ENCODE results near the gene MRM2.

Gene MRM2

DNA sequence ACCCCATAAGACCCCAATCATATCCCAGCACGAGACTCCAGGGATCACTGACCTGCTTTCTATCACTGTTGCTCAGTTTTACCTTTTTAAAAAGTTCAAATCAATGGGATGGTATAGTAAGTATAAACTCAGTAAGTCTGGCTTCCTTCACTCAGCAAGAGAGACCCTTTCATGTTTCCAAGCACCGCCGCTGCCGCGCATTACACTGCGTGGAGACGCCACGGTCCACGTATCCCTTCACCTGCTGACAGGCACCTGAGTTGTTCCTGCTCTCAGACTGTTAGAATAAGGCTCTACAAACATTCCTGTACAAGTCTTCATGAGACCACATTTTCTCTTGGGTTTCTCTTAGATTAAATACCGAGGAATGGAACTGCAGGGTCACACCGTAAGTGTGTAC, 37.6 kb downstream of the MRM2 start:
- no peak overlapping the region for H2AFZ ChIP-seq (ENCODE audit: low read length)
- no peaks in the 10 kb centered on the region for H4K20me1 ChIP-seq (ENCODE audit: insufficient read depth, low read length)
- H3K9me2 ChIP-seq (replicated peaks; ENCODE audit: insufficient read depth, low read length), result no peaks in the 10 kb centered on the region
- H3F3A ChIP-seq (ENCODE audit: insufficient read depth, low read length), result no peaks in the 10 kb centered on the region
- H3K27me3 ChIP-seq (replicated peaks; ENCODE audit: insufficient read depth, low read length), result no peaks in the 10 kb centered on the region
- no peak overlapping the region for H3K4me3 ChIP-seq (ENCODE audit: low read length)
- TF ChIP-seq EZH2phosphoT487 (IDR thresholded peaks at IDR 0.05; ENCODE audit: low read length), result no peak
- no peak for TF ChIP-seq EZH2 (optimal IDR thresholded peaks at IDR 0.05; ENCODE audit: low read depth, low read length)
- TF ChIP-seq, protein P1, sequence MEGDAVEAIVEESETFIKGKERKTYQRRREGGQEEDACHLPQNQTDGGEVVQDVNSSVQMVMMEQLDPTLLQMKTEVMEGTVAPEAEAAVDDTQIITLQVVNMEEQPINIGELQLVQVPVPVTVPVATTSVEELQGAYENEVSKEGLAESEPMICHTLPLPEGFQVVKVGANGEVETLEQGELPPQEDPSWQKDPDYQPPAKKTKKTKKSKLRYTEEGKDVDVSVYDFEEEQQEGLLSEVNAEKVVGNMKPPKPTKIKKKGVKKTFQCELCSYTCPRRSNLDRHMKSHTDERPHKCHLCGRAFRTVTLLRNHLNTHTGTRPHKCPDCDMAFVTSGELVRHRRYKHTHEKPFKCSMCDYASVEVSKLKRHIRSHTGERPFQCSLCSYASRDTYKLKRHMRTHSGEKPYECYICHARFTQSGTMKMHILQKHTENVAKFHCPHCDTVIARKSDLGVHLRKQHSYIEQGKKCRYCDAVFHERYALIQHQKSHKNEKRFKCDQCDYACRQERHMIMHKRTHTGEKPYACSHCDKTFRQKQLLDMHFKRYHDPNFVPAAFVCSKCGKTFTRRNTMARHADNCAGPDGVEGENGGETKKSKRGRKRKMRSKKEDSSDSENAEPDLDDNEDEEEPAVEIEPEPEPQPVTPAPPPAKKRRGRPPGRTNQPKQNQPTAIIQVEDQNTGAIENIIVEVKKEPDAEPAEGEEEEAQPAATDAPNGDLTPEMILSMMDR (IDR thresholded peaks at IDR 0.05; ENCODE audit: low read length), result no peak
- no peak overlapping the region for H3K4me2 ChIP-seq (ENCODE audit: low read depth, low read length)
- no peak overlapping the region for H3K27ac ChIP-seq (ENCODE audit: low read length)
- no peaks in the 10 kb centered on the region for H3K79me2 ChIP-seq (ENCODE audit: low read length)
- no peak for DNase-seq
- H3K9me3 ChIP-seq (replicated peaks; ENCODE audit: insufficient read depth, low read length), result no peaks in the 10 kb centered on the region
- no peak overlapping the region for H3K9ac ChIP-seq (ENCODE audit: low read length)
- H3K4me1 ChIP-seq (ENCODE audit: low read length), result no peaks in the 10 kb centered on the region
- no peaks in the 10 kb centered on the region for H3K36me3 ChIP-seq (replicated peaks; ENCODE audit: insufficient read depth, low read length)

DNA sequence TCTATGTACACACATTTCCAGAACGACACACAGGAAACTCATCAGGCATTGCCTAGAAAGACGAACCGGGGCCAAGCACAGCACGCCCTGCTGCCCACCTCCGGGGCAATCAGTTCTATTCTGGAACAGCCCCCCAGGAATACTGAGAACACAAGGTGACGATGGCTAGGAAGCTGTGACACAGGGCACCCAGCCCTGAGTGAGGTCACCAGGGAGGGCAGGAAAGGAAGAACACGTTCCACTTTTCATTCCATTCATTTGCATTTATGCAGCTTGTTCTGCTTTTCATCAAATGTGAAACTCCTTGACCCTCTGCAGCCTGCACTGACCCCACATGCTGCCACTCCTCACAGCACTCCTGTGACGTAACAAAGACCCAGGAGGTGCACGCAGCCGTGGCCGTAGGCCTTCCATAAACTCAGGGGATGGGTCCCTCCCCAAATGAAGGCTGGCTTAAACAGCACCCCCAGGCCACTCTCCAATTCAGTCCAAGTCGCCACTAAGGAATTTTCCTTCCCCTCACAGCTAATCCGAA, 38.2 kb downstream of the MRM2 start:
- no peak for DNase-seq
- Histone ChIP-seq H3K4me1 (ENCODE audit: low read length) (no peaks in the 10 kb centered on the region), H3K9me3 (replicated peaks; ENCODE audit: insufficient read depth, low read length) (no peaks in the 10 kb centered on the region), H3K27ac (ENCODE audit: low read length) (no peak overlapping the region), H3K79me2 (ENCODE audit: low read length) (no peaks in the 10 kb centered on the region), H3F3A (ENCODE audit: insufficient read depth, low read length) (no peaks in the 10 kb centered on the region), H4K20me1 (ENCODE audit: insufficient read depth, low read length) (no peaks in the 10 kb centered on the region), H3K4me2 (ENCODE audit: low read depth, low read length) (no peak overlapping the region), H3K36me3 (replicated peaks; ENCODE audit: insufficient read depth, low read length) (no peaks in the 10 kb centered on the region), H3K9me2 (replicated peaks; ENCODE audit: insufficient read depth, low read length) (no peaks in the 10 kb centered on the region), H3K9ac (ENCODE audit: low read length) (no peak overlapping the region), H2AFZ (ENCODE audit: low read length) (no peak overlapping the region), H3K27me3 (replicated peaks; ENCODE audit: insufficient read depth, low read length) (no peaks in the 10 kb centered on the region), H3K4me3 (ENCODE audit: low read length) (no peak overlapping the region)
- no peak for TF ChIP-seq EZH2phosphoT487 (IDR thresholded peaks at IDR 0.05; ENCODE audit: low read length)
- TF ChIP-seq EZH2 (optimal IDR thresholded peaks at IDR 0.05; ENCODE audit: low read depth, low read length), result no peak
- TF ChIP-seq, protein P1 (IDR thresholded peaks at IDR 0.05; ENCODE audit: low read length), result no peak

DNA sequence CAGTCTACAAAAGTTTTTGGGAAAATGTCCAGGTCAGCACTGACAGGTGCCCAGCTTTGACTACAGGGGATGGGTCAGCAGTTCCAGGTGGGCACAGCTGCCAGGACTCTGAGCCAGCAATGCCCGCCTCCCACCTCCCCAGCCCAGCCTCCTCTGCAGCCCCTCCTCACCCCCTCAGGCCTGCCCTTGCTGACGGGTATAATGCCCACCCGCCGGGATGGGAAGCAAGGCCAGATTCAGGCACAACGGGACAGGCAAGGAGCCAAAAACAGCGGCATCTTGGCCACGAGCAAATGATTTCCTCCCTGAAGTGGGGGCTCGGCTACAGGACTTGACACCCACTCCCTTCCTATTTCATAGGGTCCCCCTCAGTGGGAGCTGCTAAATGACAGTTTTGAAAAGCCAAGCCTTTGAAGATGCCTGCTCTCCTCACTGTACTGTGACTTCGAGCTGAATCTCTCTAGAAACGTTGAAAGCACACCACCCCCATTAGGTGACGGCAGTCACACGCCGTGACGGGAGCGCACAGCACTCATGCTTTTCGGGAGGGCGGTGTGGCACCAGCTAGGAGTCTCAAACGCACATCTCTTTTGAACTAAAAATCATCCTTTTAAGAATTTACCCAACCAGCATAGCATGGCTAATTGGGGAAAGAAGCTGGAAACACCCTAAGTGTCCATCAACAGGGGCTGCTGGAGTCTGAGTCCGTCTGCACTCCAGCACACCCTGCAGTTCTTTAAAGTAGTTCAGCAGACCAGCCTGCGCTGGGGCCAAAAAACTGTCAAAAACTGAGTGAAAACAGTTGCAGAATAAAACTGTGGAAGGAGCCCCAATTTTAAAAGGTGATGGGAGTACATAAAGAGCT, 38.9 kb downstream of the MRM2 start:
- TF ChIP-seq, protein P1 (IDR thresholded peaks at IDR 0.05; ENCODE audit: low read length), result no peak
- Histone ChIP-seq H3K36me3 (replicated peaks; ENCODE audit: insufficient read depth, low read length) (no peaks in the 10 kb centered on the region), H3K27ac (ENCODE audit: low read length) (no peak overlapping the region), H3K4me1 (ENCODE audit: low read length) (no peaks in the 10 kb centered on the region), H3K27me3 (replicated peaks; ENCODE audit: insufficient read depth, low read length) (no peaks in the 10 kb centered on the region), H3K9me2 (replicated peaks; ENCODE audit: insufficient read depth, low read length) (no peaks in the 10 kb centered on the region), H3K9me3 (replicated peaks; ENCODE audit: insufficient read depth, low read length) (no peaks in the 10 kb centered on the region), H4K20me1 (ENCODE audit: insufficient read depth, low read length) (no peaks in the 10 kb centered on the region), H3K4me3 (ENCODE audit: low read length) (no peak overlapping the region), H3K79me2 (ENCODE audit: low read length) (no peaks in the 10 kb centered on the region), H3F3A (ENCODE audit: insufficient read depth, low read length) (no peaks in the 10 kb centered on the region), H3K9ac (ENCODE audit: low read length) (no peak overlapping the region), H3K4me2 (ENCODE audit: low read depth, low read length) (no peak overlapping the region), H2AFZ (ENCODE audit: low read length) (no peak overlapping the region)
- DNase-seq, result no peak
